Suppressor macrophage treated with lipopolysaccharide for 1 hour (primary cell): Measurements from ENCODE around the gene TMED3.

Source experiments
- DNase-seq, 3 donors: peaks; one replicate each; pipeline ENCODE4 v3.0.0-alpha.2; 2020 to 2022

Gene TMED3

GRCh38 chr15:79310985-79311900 lies at the start of gene TMED3:
Gene TMED3, plus strand, starts transcription at chr15:79311112. Its CDS starts 138 bp downstream, at chr15:79311250.
- DNase-seq: peak; percentile 82 to 92 (median 89)

DNA sequence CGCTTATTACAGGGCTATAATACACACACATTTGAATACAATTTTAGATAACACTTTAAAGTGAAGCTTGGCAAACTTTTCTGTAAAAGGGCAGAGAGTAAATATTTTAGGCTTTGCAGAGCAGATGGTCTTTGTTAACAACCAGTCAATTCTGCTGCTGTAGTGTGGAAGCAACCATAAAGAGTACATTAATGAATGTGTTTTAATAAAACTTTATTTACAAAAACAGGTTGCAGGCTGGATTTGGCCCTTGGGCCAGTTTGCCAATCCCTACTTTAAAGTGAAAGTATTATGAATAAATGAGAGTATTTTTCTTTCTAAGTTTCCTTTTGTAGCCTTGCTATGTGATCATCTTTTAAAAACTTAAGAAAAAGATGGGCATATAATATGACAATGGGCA lies 49.1 kb upstream of the TMED3 start:
- no peak for DNase-seq

DNA sequence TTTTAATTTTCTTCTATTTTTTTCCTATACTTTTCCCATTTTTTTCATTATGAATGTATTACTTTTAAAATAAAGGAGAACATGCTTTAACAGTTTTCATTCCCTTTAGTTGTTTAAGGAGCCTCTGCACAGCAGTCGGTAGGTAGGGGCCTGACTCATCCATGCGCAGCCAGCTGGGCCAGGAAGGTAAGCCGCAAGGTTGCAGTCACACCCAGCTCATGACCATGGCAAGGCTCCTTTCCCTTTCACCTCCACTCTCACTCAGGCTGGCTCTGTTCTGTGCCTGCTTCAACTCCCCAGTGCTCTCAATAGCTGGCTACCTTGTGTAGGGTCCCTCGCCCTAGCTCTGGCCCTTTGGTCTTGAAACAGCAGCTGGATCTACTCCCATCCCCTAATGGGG lies 45.7 kb upstream of the TMED3 start:
- DNase-seq: no peak

DNA sequence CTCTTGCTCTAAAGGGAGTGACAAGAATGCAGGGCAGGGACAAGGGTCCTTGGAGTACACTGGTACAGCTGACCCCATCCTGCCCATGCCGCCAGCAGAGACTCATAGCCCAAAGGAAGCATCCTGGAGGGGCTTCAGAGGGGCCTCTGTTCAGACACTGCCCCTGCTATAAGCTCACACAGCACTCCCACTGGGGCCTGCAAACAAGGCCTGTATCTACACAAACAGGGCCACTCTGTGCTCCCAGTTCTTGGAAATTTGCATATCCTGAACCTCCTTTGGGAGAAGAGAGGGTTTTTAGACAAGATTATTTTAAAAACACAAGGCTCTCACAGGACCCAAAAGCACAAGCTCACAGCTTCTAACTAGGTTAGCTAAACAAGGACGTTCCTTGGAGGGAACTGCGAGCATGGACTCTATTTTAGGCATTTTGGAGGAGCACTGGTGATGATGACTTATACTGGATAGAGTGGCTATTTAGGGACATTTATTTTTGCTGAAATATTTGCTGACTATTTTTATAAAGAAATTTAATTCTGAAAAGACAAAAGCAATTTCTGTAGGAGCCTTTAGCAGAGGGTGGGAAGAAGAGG lies 44.8 kb upstream of the TMED3 start:
- no peak for DNase-seq

- no peak for DNase-seq
Measured at GRCh38 chr15:79282371-79283251, 28.3 kb upstream of the TMED3 start, which contains the start of gene ANKRD34C. Gene ANKRD34C, plus strand, starts transcription at chr15:79282722. Its CDS starts 10,563 bp downstream, at chr15:79293285.

- peak; percentile 42 to 76 (median 55) for DNase-seq
Measured at GRCh38 chr15:79283252-79284048, 27.5 kb upstream of the TMED3 start.

GRCh38 chr15:79290642-79291275 lies 20.2 kb upstream of the TMED3 start:
- no peak for DNase-seq

- no peak for DNase-seq
Measured at GRCh38 chr15:79292011-79292410, 18.9 kb upstream of the TMED3 start.

DNA sequence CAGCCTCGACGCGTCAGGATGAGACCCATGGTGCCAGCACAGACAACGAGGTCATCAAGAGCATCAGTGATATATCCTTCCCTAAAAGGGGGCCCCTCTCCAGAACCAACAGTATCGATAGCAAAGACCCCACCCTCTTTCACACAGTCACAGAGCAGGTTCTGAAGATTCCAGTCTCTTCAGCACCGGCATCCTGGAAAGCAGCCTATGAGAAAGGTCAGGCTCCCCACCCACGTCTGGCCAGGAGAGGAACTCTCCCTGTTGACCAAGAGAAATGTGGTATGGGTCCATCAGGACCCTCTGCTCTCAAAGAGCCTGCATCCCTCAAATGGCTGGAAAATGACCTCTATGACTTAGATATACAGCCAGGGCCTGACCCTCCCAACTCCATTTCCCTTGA lies 16.8 kb upstream of the TMED3 start:
- DNase-seq: no peak

DNA sequence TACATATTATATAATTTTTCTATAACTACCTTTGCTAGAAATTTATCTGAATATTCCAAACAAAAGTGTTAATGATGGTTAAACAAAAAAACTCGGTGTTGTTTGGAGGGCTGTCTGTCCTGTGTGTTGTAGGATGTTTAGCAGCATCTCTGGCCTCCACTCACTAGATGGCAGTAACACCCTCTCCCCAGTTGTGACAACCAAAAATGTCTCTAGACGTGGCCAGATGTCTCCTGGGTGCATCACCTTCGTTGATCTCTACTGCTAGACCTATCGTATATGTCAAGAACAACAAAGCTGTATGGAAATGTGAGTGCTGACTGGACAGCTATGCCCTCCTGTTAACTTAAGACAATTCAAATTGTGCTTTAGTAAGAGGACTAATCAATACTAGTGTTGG lies 14.3 kb upstream of the TMED3 start:
- no peak for DNase-seq

DNA sequence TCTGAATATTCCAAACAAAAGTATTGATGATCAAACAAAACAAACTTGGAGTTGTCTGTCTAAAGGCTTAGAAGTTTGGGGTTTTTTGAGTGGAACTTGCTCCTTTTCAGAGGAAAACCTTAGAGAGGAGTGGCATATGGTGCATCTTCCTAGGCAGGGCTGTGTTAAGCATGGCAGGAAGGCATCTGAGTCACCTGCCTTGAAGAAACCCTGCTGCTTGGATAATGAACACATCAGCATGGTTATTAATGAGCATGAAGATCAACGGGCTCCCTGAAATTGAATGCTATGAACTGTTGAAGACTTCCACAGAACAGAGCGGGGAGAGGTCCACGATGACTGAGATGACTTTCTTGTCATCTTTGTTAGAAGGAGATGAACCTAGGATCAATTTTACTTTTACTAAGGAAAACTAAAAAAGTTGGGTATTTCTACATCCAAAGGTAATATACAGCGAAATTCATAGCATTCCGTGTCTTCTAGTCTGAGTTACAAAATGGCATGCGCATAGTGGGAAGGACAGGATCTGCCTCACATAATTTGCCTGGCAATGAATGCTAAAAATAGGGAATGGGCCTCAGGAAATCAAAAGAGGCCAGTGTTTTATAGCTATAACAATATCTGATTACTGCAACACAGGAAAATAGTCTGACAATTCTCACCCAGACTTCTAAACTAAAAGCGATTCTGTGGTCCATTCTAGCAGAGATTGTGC lies 11.6 kb upstream of the TMED3 start:
- DNase-seq: no peak

- DNase-seq: no peak
Measured at GRCh38 chr15:79299841-79300235, 11.1 kb upstream of the TMED3 start.

GRCh38 chr15:79307251-79307650 lies 3.7 kb upstream of the TMED3 start:
- DNase-seq: no peak

DNA sequence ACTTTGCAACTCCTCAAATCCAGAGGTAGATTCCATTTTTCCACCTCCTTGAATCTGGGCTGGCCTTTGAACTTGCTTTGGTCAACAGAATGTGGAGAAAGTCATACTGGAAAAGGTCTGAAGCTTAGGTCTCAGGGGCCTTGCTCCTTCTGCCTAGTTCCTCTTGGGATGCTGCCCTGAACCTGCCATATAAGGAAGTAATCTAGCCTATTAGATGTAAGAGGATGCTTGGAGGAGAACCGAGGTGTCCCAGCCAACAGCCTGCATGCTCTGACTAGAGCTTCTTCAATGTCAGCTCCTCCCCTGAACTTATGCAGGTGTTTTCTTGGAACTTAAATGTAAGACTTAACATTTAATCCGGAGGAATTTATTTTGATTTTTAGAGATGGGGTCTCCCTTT lies 2.0 kb upstream of the TMED3 start:
- DNase-seq: no peak

DNA sequence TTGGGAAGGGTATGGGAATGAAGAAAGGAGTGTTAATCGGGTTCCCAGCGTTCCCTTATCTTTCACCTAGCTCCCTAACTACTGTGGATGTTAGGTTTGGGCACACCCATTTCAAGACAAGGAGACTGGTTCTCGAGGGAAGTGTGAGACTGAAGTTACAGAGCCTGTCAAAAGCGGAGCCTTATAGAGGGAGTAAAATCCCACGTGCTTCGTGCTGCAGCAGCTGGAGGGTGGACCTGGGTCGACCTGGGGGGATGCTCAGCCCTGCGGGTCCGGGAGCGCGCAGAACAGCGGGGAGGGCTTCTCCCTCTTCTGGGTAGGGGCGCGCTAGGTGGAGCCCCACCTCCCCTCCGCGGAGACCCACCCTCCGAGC lies 314 bp upstream of the TMED3 start:
- no peak for DNase-seq

GRCh38 chr15:79311901-79312553 lies 1.1 kb downstream of the TMED3 start:
- no peak for DNase-seq

GRCh38 chr15:79314186-79314585 lies 3.3 kb downstream of the TMED3 start:
- no peak for DNase-seq

DNA sequence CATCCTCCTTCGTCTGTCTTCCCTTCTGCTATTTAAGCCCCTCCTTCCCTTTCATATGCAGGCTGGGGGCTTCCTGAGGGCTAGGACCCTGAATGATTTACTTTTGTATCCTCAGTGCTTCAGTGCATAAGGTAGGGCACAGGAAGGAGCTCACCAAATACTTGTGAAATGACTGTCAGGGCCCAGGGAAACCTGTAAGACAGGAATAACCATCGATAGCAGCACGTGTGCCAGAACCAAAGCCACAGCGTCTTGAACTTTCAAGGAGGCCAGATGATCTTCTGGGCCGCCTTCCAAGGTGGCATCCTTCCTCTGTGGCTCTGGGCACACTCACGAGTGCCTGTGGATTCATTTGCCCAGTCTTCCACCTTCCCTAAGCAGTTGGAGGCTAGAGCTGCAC lies 3.9 kb downstream of the TMED3 start:
- DNase-seq: no peak

DNA sequence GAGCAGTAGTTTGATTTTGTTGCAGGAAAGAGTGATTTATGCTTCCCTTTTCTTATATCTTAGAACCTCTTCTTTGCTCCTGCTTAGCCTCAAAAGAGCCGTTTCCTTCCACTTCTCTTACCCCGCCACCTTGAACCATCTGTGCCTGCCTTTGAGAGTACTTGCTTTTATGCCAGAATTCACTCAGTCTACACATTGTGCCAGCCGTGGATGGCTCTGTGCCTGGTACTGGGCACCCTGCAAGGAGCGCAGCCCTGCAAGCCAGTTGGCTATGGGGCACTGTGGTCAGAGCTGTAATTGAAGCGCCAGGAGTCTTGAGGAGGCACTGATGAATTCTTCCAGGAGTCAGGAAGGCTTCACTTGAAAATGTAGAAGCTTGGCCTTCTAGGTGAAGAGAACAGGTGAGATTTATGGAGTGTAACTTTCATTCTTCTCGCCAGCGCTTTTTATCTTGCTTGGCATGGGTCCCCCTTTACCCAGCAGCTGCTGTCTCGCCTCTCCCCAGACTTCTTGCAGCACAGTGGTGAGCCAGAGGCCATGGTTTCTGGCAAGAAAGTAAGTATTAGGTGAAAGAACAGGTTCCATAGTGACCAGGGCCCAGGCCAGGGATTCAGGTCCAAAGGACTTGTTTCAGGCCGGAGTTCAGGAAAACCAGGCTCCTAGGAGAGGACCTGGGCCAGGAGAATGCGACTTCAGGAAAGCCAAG lies 4.9 kb downstream of the TMED3 start:
- no peak for DNase-seq

DNA sequence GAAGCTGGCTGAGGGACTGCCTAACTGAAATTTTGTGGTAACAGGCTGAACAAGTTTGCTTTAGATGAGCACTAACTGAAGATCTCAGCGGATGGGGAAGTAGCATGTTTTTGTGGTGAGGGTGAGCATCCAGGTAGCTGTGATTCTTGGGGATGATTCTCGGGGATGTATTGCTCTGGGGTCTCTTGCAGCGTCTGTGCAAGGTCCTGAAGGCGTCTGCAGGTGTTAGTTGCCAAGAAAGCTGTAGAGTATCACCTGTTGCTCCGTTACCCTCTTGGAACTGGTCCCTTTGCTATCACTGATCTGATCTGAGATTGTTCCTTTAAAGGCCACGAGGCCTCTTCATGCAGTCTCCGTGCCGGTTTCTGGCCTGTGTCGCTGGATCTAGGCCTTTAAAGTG lies 6.0 kb downstream of the TMED3 start:
- no peak for DNase-seq
